Natural killer cell treated with Interleukin-12 subunit alpha and Interleukin-12 subunit beta and Interleukin-15 and Interleukin-18, amount 100 ng/mL, for 72 hours (primary cell): ENCODE results near the gene MPP1. TPM values are rescaled to one million over a fixed set of nuclear protein-coding genes. Genes with fewer than 3 reads are reported as not detected.
A peak's percentile ranks its signal among the peaks of the same experiment; 100 is the strongest.
"Not testable (repeated sequence)": the region's sequence is repeated elsewhere in the genome, so short reads cannot be mapped to it uniquely, and the experiment has no call there.

ENCODE experiments used
- ATAC-seq, 2 donors: fragments of 150-1000 bp; cut with Tn5 transposase in 1 of 2; sonication (Bioruptor Pico), chemical (Tn5 transposase) in 1 of 2; 2 replicates each; pipeline ENCODE4 v1.10.0; 2021
- DNase-seq: peaks from one replicate; pipeline ENCODE4 v3.0.0; 2022; ENCODE audit warnings: low spot score
- H3K27ac Mint-ChIP-seq, 2 donors: 1 replicate in 1 of 2; 2 replicates in 1 of 2; pipeline ENCODE4 v1.8.0; 2022; ENCODE audit warnings: mixed read lengths in 2 of 2, mild to moderate bottlenecking in 1 of 2, moderate library complexity in 1 of 2
- H3K27me3 Mint-ChIP-seq, 2 donors: 1 replicate in 1 of 2; 2 replicates in 1 of 2; pipeline ENCODE4 v1.8.0; 2022; ENCODE audit warnings: mixed read lengths in 2 of 2
- H3K36me3 Mint-ChIP-seq: one replicate; pipeline ENCODE4 v1.8.0; 2022; ENCODE audit warnings: mixed read lengths
- H3K4me1 Mint-ChIP-seq, 2 donors: 1 replicate in 1 of 2; 2 replicates in 1 of 2; pipeline ENCODE4 v1.8.0; 2022; ENCODE audit warnings: low read depth in 2 of 2, mixed read lengths in 2 of 2, mild to moderate bottlenecking in 1 of 2
- H3K4me3 Mint-ChIP-seq: one replicate; pipeline ENCODE4 v1.8.0; 2022; ENCODE audit warnings: mixed read lengths
- H3K9me3 Mint-ChIP-seq: 2 replicates; pipeline ENCODE4 v1.8.0; 2022; ENCODE audit warnings: mixed read lengths
- total RNA-seq, 2 donors: library from RNA; stranded (reverse); gene quantifications; one replicate each; pipeline ENCODE4 v1.2.3, GENCODE V29; 2022

The MPP1 gene
- total RNA-seq = 10 to 100 TPM; 21.0 to 26.6 TPM

DNA sequence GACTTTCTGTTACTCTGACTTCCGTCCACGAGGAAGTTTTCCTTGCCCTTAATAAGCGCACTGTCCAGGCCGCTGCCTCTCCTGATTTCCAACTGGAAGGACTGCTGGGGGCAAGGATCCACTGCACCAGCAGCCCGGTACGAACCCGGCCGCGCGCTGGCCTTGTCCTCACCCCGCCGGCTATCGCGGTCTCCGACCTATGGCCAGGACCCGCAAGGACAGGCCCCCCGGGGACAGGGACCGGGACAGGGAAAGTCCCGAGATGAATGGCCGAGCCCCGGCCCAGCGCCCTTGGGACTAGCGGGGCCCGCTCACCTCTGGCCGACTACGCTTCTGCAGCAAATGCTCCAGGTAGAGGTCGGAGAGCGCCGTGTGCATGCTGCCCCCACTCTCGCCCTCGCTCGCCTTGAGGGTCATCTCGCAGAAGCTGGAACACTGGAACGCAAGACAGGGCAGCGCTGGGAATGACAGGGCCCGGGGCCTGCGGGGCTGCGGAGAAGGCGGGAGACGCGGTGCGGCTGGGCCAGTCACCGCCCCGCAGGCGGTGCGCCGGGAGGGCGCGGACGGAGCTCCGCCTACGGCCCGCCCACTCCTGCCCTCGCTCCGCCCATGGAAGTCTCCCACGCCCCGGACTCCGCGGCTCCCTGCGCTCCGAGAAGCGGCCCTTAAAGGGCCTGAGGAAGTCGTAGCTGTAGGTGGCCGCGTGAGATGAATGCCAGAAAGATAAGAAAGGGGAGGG lies at the start of gene MPP1:
Gene MPP1, minus strand, starts transcription at position 529 of the 739 bp plus-strand sequence. Its CDS starts 112 bp downstream, at position 417.
- peak within 1 kb of the TSS; percentile 82 for H3K4me3 Mint-ChIP-seq
- H3K4me1 Mint-ChIP-seq = peaks cover 16 to 26% of the 10 kb centered on the region in 2 donors
- peaks cover 0 to 2% of the 10 kb centered on the region in 2 donors for H3K27me3 Mint-ChIP-seq
- DNase-seq = peak; percentile 79
- peak; percentile 98 for ATAC-seq
- H3K9me3 Mint-ChIP-seq = no peaks in the 10 kb centered on the region
- no peaks in the 10 kb centered on the region for H3K36me3 Mint-ChIP-seq
- peak within 1 kb of the TSS; percentile 55 to 73 for H3K27ac Mint-ChIP-seq

GRCh38 chrX:154850957-154851611 lies 45.8 kb upstream of the MPP1 start:
- peaks cover 2% of the 10 kb centered on the region for H3K9me3 Mint-ChIP-seq
- H3K4me3 Mint-ChIP-seq = no peak overlapping the region
- no peaks in the 10 kb centered on the region for H3K4me1 Mint-ChIP-seq
- ATAC-seq = no peak
- DNase-seq = no peak
- H3K27ac Mint-ChIP-seq = no peak overlapping the region
- no peaks in the 10 kb centered on the region for H3K36me3 Mint-ChIP-seq
- H3K27me3 Mint-ChIP-seq = peaks cover 0 to 6% of the 10 kb centered on the region in 2 donors

DNA sequence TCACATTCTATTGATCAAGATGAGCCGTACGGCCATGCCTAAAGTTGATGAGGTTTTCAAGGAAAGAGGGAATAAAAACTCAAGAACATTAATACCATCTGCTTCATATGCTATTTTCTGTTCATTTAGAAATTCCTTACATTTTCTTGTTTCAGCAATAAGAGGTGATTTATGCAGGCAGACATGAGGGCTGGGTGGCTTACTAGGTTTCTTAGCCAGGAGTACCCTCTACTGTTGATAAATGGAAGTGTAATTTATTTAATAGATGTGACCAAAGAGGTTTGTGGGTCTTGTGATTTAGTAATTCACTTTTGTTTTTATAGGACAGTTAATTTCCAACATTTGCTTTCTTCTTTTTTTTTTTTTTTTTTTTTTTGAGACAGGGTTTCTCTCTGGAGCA lies 35.6 kb upstream of the MPP1 start:
- H3K27me3 Mint-ChIP-seq = peaks cover 0 to 9% of the 10 kb centered on the region in 2 donors
- no peak overlapping the region for H3K4me3 Mint-ChIP-seq
- no peaks in the 10 kb centered on the region for H3K36me3 Mint-ChIP-seq
- ATAC-seq (peak in 1 of 2 donors; percentile 72), DNase-seq (no peak)
- no peaks in the 10 kb centered on the region for H3K4me1 Mint-ChIP-seq
- no peaks in the 10 kb centered on the region for H3K9me3 Mint-ChIP-seq
- H3K27ac Mint-ChIP-seq = no peak overlapping the region

GRCh38 chrX:154836163-154836562 lies 30.9 kb upstream of the MPP1 start:
- no peaks in the 10 kb centered on the region for H3K36me3 Mint-ChIP-seq
- no peak for ATAC-seq
- no peak overlapping the region for H3K4me3 Mint-ChIP-seq
- no peak overlapping the region for H3K27ac Mint-ChIP-seq
- no peak for DNase-seq
- peaks cover 0 to 7% of the 10 kb centered on the region in 2 donors for H3K27me3 Mint-ChIP-seq
- no peaks in the 10 kb centered on the region for H3K9me3 Mint-ChIP-seq
- H3K4me1 Mint-ChIP-seq = no peaks in the 10 kb centered on the region

DNA sequence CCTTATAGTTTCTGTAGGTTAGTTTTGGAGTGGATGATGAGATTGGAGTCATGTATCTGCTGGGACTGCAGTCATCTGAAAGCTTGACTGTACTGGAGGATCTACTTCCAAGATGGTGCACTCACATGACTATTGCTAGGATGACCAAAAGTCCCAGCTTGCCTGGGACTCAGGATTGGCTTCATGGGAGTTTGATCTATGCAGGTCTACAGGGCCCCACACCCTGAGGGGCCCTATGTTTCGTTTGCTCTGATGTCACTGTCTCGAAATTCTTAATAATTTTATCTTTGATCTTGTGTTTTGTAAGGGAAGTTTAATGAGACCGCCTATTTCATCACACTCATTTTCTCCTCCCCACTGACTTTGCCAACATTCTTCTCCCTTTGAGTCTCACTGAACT lies 29.3 kb upstream of the MPP1 start, which contains the start of gene SMIM9:
Gene SMIM9, minus strand, starts transcription at position 101 of the 400 bp plus-strand sequence. CDS start 3,806 bp downstream, outside the sequence.
- Mint-ChIP-seq H3K27ac (no peak within 1 kb of the TSS), H3K9me3 (no peaks in the 10 kb centered on the region), H3K27me3 (peaks cover 0 to 6% of the 10 kb centered on the region in 2 donors), H3K4me1 (peaks cover 0 to 5% of the 10 kb centered on the region in 2 donors), H3K36me3 (no peaks in the 10 kb centered on the region), H3K4me3 (no peak within 1 kb of the TSS)
- DNase-seq = no peak
- no peak for ATAC-seq

- no peak overlapping the region for H3K27ac Mint-ChIP-seq
- peaks cover 0 to 5% of the 10 kb centered on the region in 2 donors for H3K27me3 Mint-ChIP-seq
- H3K4me1 Mint-ChIP-seq = peaks cover 0 to 12% of the 10 kb centered on the region in 2 donors
Observed at GRCh38 chrX:154833746-154834274, 28.5 kb upstream of the MPP1 start.

DNA sequence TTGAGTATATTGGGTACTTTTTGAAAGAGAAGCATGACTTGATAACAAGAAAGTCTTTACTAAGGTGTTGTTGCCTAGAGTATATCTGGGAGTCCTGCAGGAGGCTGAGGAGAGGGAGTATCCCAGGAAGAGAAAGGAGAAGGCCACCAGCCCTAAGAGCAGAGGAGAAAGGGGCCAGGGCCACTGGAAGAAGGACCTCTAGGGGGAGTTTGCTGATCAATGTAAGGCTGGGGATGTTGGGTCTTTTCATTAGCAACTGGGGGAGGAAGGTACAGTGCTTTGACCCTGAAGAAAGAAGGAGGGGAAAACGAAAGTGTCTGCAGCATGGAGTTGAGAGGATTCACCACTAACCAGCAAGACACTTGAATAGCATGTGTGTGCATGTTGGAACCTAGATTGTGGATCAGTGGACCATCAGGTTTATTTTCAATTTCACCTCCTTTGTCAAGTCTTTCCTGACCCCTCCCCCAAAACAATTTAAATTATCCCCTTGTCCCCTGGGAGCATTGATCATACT lies 24.7 kb upstream of the MPP1 start:
- peaks cover 0 to 5% of the 10 kb centered on the region in 2 donors for H3K27me3 Mint-ChIP-seq
- ATAC-seq (no peak), DNase-seq (no peak)
- peaks cover 8 to 12% of the 10 kb centered on the region in 2 donors for H3K4me1 Mint-ChIP-seq
- no peaks in the 10 kb centered on the region for H3K9me3 Mint-ChIP-seq
- no peak overlapping the region for H3K4me3 Mint-ChIP-seq
- no peaks in the 10 kb centered on the region for H3K36me3 Mint-ChIP-seq
- peak overlapping the region in 1 of 2 donors; percentile 17 for H3K27ac Mint-ChIP-seq

More at GRCh38 chrX:154833746-154834274, 28.5 kb upstream of the MPP1 start:
- no peaks in the 10 kb centered on the region for H3K36me3 Mint-ChIP-seq
- ATAC-seq (no peak), DNase-seq (no peak)
- H3K4me3 Mint-ChIP-seq = no peak overlapping the region
- no peaks in the 10 kb centered on the region for H3K9me3 Mint-ChIP-seq

- no peak for ATAC-seq
- H3K27ac Mint-ChIP-seq = no peak overlapping the region
- H3K4me3 Mint-ChIP-seq = no peak overlapping the region
- H3K4me1 Mint-ChIP-seq = peaks cover 8 to 12% of the 10 kb centered on the region in 2 donors
- no peak for DNase-seq
- H3K27me3 Mint-ChIP-seq = peaks cover 0 to 5% of the 10 kb centered on the region in 2 donors
- H3K9me3 Mint-ChIP-seq = no peaks in the 10 kb centered on the region
- no peaks in the 10 kb centered on the region for H3K36me3 Mint-ChIP-seq
Observed at GRCh38 chrX:154829134-154829533, 23.8 kb upstream of the MPP1 start.

- Mint-ChIP-seq H3K36me3 (no peaks in the 10 kb centered on the region), H3K9me3 (no peaks in the 10 kb centered on the region), H3K27ac (peak overlapping the region; percentile 57 to 69), H3K4me3 (peak overlapping the region; percentile 35), H3K27me3 (peaks cover 0 to 5% of the 10 kb centered on the region in 2 donors), H3K4me1 (peaks cover 8 to 12% of the 10 kb centered on the region in 2 donors)
- ATAC-seq (no peak), DNase-seq (no peak)
Observed at GRCh38 chrX:154828016-154828408, 22.7 kb upstream of the MPP1 start.

- H3K27me3 Mint-ChIP-seq = peaks cover 0 to 5% of the 10 kb centered on the region in 2 donors
- DNase-seq = no peak
- peaks cover 8 to 12% of the 10 kb centered on the region in 2 donors for H3K4me1 Mint-ChIP-seq
- peak overlapping the region; percentile 57 to 69 for H3K27ac Mint-ChIP-seq
- peak; percentile 64 to 68 for ATAC-seq
- no peaks in the 10 kb centered on the region for H3K36me3 Mint-ChIP-seq
- H3K9me3 Mint-ChIP-seq = no peaks in the 10 kb centered on the region
- H3K4me3 Mint-ChIP-seq = peak overlapping the region; percentile 35
Observed at GRCh38 chrX:154827194-154828015, 22.1 kb upstream of the MPP1 start.

- peaks cover 8 to 12% of the 10 kb centered on the region in 2 donors for H3K4me1 Mint-ChIP-seq
- DNase-seq, H3K27ac Mint-ChIP-seq, H3K36me3 Mint-ChIP-seq, H3K27me3 Mint-ChIP-seq, ATAC-seq, H3K4me3 Mint-ChIP-seq, H3K9me3 Mint-ChIP-seq: not testable (repeated sequence)
Observed at GRCh38 chrX:154825586-154825985, 20.3 kb upstream of the MPP1 start.

GRCh38 chrX:154824638-154825037 lies 19.4 kb upstream of the MPP1 start:
- DNase-seq (no peak), ATAC-seq (no peak)
- H3K27ac Mint-ChIP-seq = no peak overlapping the region
- H3K4me1 Mint-ChIP-seq = peaks cover 8 to 9% of the 10 kb centered on the region in 2 donors
- H3K36me3 Mint-ChIP-seq = no peaks in the 10 kb centered on the region
- H3K4me3 Mint-ChIP-seq = no peak overlapping the region
- H3K9me3 Mint-ChIP-seq = no peaks in the 10 kb centered on the region
- no peaks in the 10 kb centered on the region for H3K27me3 Mint-ChIP-seq

DNA sequence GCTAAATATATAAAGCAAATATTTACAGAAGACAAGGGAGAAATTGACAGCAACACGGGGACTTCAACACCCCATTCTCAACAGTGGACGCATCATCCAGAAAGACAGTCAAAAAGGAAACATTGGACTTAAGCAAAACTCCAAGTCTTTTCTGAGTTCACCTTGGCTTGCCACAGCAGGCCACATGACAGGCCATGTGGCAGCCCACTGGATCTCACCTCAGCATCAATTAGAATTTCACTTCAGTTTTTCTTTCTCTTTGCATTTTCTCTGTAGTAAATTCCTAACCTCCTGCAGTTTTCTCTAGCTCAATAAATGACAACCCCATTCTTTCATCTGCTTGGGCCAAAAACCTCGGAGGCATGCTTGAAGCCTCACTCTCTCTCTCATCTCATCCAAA lies 16.7 kb upstream of the MPP1 start:
- H3K9me3 Mint-ChIP-seq = no peaks in the 10 kb centered on the region
- no peak overlapping the region for H3K4me3 Mint-ChIP-seq
- no peaks in the 10 kb centered on the region for H3K36me3 Mint-ChIP-seq
- no peaks in the 10 kb centered on the region for H3K4me1 Mint-ChIP-seq
- no peak overlapping the region for H3K27ac Mint-ChIP-seq
- H3K27me3 Mint-ChIP-seq = no peaks in the 10 kb centered on the region
- DNase-seq (no peak), ATAC-seq (no peak)
